Small intestine (tissue), 7 donors: ENCODE measurements around the gene FPR3. TPM values are rescaled to one million over a fixed set of nuclear protein-coding genes. Genes with fewer than 3 reads are reported as not detected.

Experiments
- DNase-seq, 2 donors: peaks; one replicate each; pipeline versions ENCODE4 v3.0.0 to v3.0.0-alpha.2; 2013
- FAIRE-seq: peaks from 2 replicates; lab custom pipeline; 2012; peaks lifted over from hg19 to GRCh38; lab: Jason Lieb, UNC
- H3K27ac ChIP-seq, 3 donors: one replicate each; pipeline ENCODE4 v1.5.1; 2013; ENCODE audit warnings: low read length in 2 of 3, mild to moderate bottlenecking in 2 of 3, control low read depth in 1 of 3, inconsistent platforms in 1 of 3, low read depth in 1 of 3, moderate library complexity in 1 of 3
- H3K27me3 ChIP-seq, 3 donors: one replicate each; pipeline ENCODE4 v1.6.1; 2013; ENCODE audit warnings: low read length in 3 of 3, inconsistent platforms in 1 of 3; ENCODE audit not compliant: control insufficient read depth in 3 of 3, insufficient read depth in 3 of 3
- H3K36me3 ChIP-seq, 3 donors: one replicate each; pipeline ENCODE4 v1.6.1; 2013; ENCODE audit warnings: low read length in 3 of 3, inconsistent platforms in 1 of 3, low read depth in 1 of 3, mild to moderate bottlenecking in 1 of 3, moderate library complexity in 1 of 3; ENCODE audit not compliant: control insufficient read depth in 3 of 3, insufficient read depth in 2 of 3
- H3K4me1 ChIP-seq, 3 donors: one replicate each; pipeline ENCODE4 v1.6.1; 2013; ENCODE audit warnings: low read length in 2 of 3, inconsistent platforms in 1 of 3, low read depth in 1 of 3, mild to moderate bottlenecking in 1 of 3, moderate library complexity in 1 of 3; ENCODE audit not compliant: control insufficient read depth in 3 of 3, insufficient read depth in 2 of 3
- H3K4me3 ChIP-seq, 3 donors: one replicate each; pipeline ENCODE4 v1.5.1; 2013; ENCODE audit warnings: low read length in 3 of 3, control low read depth in 1 of 3, inconsistent platforms in 1 of 3, low read depth in 1 of 3, mild to moderate bottlenecking in 1 of 3, moderate library complexity in 1 of 3
- H3K9me3 ChIP-seq, 2 donors: one replicate each; pipeline ENCODE4 v1.6.1; 2013; ENCODE audit warnings: low read depth in 1 of 2, low read length in 1 of 2; ENCODE audit not compliant: control insufficient read depth in 2 of 2, insufficient read depth in 1 of 2
- WGBS, 3 donors: extraction: QIAGEN DNeasy Blood & Tissue Kit; methylation state at CpG; one replicate each; pipeline ENCODE4 v1.1.7; 2013; 5-methylcytosine and 5-hydroxymethylcytosine counted together
- polyA plus RNA-seq, 4 donors: library from polyadenylated mRNA; stranded (reverse) in 3 of 4; unstranded in 1 of 4; fragments of 200-250 nt in 3 of 4; fragments of 120-200 nt in 1 of 4; gene quantifications; one replicate each; pipeline versions ENCODE4 v1.2.1 to v1.2.3, GENCODE V29; 2013
- donor health status: healthy with polysubstance abuse.
- donor health status: control.
- donor health status: control.
- donor health status: Bipolar disorder and iron deficiency.
- donor health status: healthy.

FPR3 gene
- polyA plus RNA-seq, 4 donors, result 0.89 to 5.1 (median 3.8) TPM

DNA sequence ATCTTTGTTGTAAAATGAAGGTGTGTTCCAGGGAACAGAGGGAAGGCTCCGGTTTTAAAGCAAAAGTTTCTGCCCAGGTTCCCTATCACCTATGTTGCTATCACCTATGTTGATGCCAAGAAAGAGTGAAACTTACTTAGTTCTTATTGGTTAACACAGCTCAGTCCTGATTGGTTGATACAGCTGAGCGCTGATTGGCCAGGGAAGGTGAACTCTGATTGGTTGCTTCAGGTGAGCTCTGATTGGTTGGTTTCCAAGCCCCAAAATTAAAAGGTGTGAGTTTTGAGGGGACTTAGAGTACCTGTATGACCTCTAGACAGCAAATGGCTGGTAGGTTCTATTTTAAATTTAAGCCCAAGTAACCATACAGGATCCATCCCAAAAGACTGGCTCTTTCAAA is 42.2 kb downstream of the FPR3 start:
- H3K27me3 ChIP-seq, result no peaks in the 10 kb centered on the region
- no peak for FAIRE-seq
- DNase-seq, result no peak
- H3K9me3 ChIP-seq, result peaks cover 4 to 13% of the 10 kb centered on the region in 2 donors
- H3K4me1 ChIP-seq, result no peaks in the 10 kb centered on the region
- no peaks in the 10 kb centered on the region for H3K36me3 ChIP-seq
- no peak overlapping the region for H3K27ac ChIP-seq
- H3K4me3 ChIP-seq, result no peak overlapping the region
- WGBS, 3 donors, result 92 to 96% (median 93%) methylated on average over 2 of the region's 2 CpGs

DNA sequence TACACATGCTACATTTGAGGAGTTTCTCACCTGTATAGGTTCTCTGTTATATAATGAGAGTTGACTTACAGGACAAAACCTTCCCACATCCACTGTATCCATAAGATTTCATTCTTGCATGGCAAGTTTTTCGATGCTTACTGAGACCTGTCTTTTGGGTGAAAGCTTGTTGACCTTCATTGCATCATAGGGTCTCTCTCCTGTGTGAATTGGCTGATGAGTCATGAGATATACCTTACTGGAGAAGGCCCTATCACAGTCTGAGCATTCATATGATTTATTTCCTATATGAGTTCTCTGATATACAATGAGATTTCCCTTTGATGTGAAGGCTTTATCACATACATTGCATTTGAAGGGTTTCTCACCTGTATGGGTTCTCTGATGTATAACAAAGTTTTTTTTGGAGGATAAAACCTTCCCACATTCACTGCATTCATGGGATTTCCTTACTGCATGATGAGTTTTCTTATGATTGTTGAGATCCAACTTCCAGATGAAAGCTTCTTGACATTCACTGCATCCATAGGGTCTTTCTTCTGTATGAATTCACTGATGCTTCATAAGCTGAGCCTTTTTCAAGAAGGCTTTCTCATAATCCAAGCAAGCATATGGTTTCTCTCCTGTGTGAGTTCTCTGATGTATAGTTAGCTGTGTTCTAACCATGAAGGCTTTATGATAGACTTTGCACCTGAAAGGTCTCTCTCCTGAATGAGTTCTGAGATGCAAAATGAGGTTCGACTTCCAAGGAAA is 67.1 kb downstream of the FPR3 start:
- Histone ChIP-seq H3K27me3 (no peaks in the 10 kb centered on the region), H3K4me1 (no peaks in the 10 kb centered on the region), H3K36me3 (no peaks in the 10 kb centered on the region), H3K9me3 (peaks cover 13 to 36% of the 10 kb centered on the region in 2 donors), H3K27ac (no peak overlapping the region), H3K4me3 (no peak overlapping the region)
- FAIRE-seq, result no peak
- 82 to 95% (median 89%) methylated on average over 2 of the region's 2 CpGs for WGBS, 3 donors
- DNase-seq, result no peak

DNA sequence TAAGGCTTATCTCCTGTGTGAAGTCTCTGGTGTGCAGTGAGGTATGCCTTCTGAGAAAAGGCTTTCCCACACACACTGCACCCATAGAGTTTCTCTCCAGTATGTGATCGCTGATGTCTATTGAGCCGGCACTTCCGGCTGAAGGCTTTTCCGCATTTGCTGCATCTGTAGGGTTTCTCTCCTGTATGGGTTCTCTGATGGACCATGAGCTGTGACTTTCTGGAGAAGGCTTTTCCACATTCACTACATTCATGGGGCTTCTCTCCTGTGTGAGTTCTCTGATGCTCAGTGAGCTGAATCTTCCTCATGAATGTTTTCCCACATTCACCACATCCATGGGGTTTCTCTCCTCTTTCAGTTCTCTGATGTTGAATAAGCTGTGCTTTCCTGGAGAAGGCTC is 78.1 kb downstream of the FPR3 start:
- Histone ChIP-seq H3K27me3 (no peaks in the 10 kb centered on the region), H3K36me3 (peaks cover 16 to 37% (median 24%) of the 10 kb centered on the region in 3 donors), H3K4me1 (no peaks in the 10 kb centered on the region), H3K27ac (no peak overlapping the region), H3K4me3 (no peak overlapping the region), H3K9me3 (peaks cover 24 to 68% of the 10 kb centered on the region in 2 donors)
- FAIRE-seq (no peak), DNase-seq (no peak)
- 93 to 98% (median 97%) methylated on average over 4 of the region's 4 CpGs for WGBS, 3 donors

Other genes with a start within 250 kb of the FPR3 start
- 1 to 10 TPM; 1.6 to 8.9 (median 2.2) TPM for gene ZNF175, start 223.9 kb upstream of the FPR3 start, polyA plus RNA-seq
- gene SIGLEC5, start 164.8 kb upstream of the FPR3 start, polyA plus RNA-seq, result under 1 TPM in 1 of 4 donors, not detected in 3; 0.06 TPM
- gene SIGLEC14, start 148.3 kb upstream of the FPR3 start, polyA plus RNA-seq, result 1 to 10 TPM in 2 of 4 donors, not detected in 2; 1.3 to 2.3 TPM
- 1 to 10 TPM in 2 of 4 donors, not detected in 2; 4.1 to 6.6 TPM for gene SPACA6, start 101.8 kb upstream of the FPR3 start, polyA plus RNA-seq
- gene HAS1, start 71.2 kb upstream of the FPR3 start, polyA plus RNA-seq, result 1 to 10 TPM in 1 of 4 donors, not detected in 3; 1.1 TPM
- gene FPR1, start 43.3 kb upstream of the FPR3 start, polyA plus RNA-seq, result 1 to 10 TPM in 3 of 4 donors, under 1 TPM in 1; 0.40 to 8.1 (median 1.9) TPM
- 1 to 10 TPM in 2 of 4 donors, under 1 TPM in 1, not detected in 1; 0.04 to 2.6 (median 1.8) TPM for gene FPR2, start 34.0 kb upstream of the FPR3 start, polyA plus RNA-seq
- 10 to 100 TPM in 1 of 4 donors, 1 to 10 TPM in 3; 4.7 to 29.4 (median 8.0) TPM for gene ZNF577, start 92.8 kb downstream of the FPR3 start, polyA plus RNA-seq
- 10 to 100 TPM in 1 of 4 donors, 1 to 10 TPM in 3; 2.5 to 14.4 (median 4.5) TPM for gene ZNF649, start 109.9 kb downstream of the FPR3 start, polyA plus RNA-seq
- 1 to 10 TPM; 2.2 to 6.0 (median 4.3) TPM for gene ZNF613, start 132.3 kb downstream of the FPR3 start, polyA plus RNA-seq
- 10 to 100 TPM in 3 of 4 donors, 1 to 10 TPM in 1; 5.1 to 14.0 (median 11.4) TPM for gene ZNF350, start 191.7 kb downstream of the FPR3 start, polyA plus RNA-seq
- 1 to 10 TPM; 1.9 to 8.6 (median 2.8) TPM for gene ZNF615, start 213.1 kb downstream of the FPR3 start, polyA plus RNA-seq
- 1 to 10 TPM; 2.4 to 8.2 (median 2.7) TPM for gene ZNF614, start 233.2 kb downstream of the FPR3 start, polyA plus RNA-seq